Astrocyte (in vitro differentiated cells and primary cell): ENCODE measurements around the gene ARGFX.
"Not testable (repeated sequence)": the region's sequence is repeated elsewhere in the genome, so short reads cannot be mapped to it uniquely, and the experiment has no call there.

Experiments
- EZH2 ChIP-seq: IDR thresholded peaks from 2 replicates; pipeline ENCODE4 v1.6.1; 2012; ENCODE audit warnings: mild to moderate bottlenecking, low read length, inconsistent platforms; ENCODE audit not compliant: insufficient read depth
- TF ChIP-seq, protein P1 (sequence below): IDR thresholded peaks from 2 replicates; pipeline ENCODE4 v1.5.1; 2011; ENCODE audit warnings: low read depth, mild to moderate bottlenecking, inconsistent platforms, low read length, moderate library complexity; ENCODE audit not compliant: insufficient read depth

GRCh38 chr3:121593806-121594205, 26.1 kb downstream of the ARGFX start:
- TF ChIP-seq, protein P1, sequence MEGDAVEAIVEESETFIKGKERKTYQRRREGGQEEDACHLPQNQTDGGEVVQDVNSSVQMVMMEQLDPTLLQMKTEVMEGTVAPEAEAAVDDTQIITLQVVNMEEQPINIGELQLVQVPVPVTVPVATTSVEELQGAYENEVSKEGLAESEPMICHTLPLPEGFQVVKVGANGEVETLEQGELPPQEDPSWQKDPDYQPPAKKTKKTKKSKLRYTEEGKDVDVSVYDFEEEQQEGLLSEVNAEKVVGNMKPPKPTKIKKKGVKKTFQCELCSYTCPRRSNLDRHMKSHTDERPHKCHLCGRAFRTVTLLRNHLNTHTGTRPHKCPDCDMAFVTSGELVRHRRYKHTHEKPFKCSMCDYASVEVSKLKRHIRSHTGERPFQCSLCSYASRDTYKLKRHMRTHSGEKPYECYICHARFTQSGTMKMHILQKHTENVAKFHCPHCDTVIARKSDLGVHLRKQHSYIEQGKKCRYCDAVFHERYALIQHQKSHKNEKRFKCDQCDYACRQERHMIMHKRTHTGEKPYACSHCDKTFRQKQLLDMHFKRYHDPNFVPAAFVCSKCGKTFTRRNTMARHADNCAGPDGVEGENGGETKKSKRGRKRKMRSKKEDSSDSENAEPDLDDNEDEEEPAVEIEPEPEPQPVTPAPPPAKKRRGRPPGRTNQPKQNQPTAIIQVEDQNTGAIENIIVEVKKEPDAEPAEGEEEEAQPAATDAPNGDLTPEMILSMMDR, result not testable (repeated sequence)
- TF ChIP-seq EZH2, result not testable (repeated sequence)
